Activated naive CD4-positive, alpha-beta T cell treated with anti-CD3 and anti-CD28 coated beads, Interleukin-2, amount 50 U/mL, for 72 hours (primary cell): ENCODE data around the gene ITGA5. TPM values are rescaled to one million over a fixed set of nuclear protein-coding genes. Genes with fewer than 3 reads are reported as not detected.

Source experiments
- ATAC-seq, 2 donors: fragments of 150-1000 bp; cut with Tn5 transposase; 2 replicates each; pipeline ENCODE4 v1.10.0; 2021; ENCODE audit warnings: mild to moderate bottlenecking in 2 of 2, moderate library complexity in 2 of 2
- DNase-seq, 2 donors: peaks; one replicate each; pipeline ENCODE4 v3.0.0; 2021 to 2022; ENCODE audit warnings: low spot score in 2 of 2
- H3K27ac Mint-ChIP-seq, 2 donors: one replicate each; pipeline ENCODE4 v1.8.0; 2022; ENCODE audit warnings: mild to moderate bottlenecking in 2 of 2, mixed read lengths in 2 of 2
- H3K36me3 Mint-ChIP-seq, 2 donors: one replicate each; pipeline ENCODE4 v1.8.0; 2022; ENCODE audit warnings: mixed read lengths in 2 of 2
- H3K9me3 Mint-ChIP-seq, 2 donors: one replicate each; pipeline ENCODE4 v1.8.0; 2022; ENCODE audit warnings: mixed read lengths in 2 of 2
- total RNA-seq, 2 donors: library from RNA; stranded (reverse); gene quantifications; one replicate each; pipeline ENCODE4 v1.2.3, GENCODE V29; 2022

Gene ITGA5
- total RNA-seq, 2 donors from 2014 or later = 29.4 to 53.5 TPM

DNA sequence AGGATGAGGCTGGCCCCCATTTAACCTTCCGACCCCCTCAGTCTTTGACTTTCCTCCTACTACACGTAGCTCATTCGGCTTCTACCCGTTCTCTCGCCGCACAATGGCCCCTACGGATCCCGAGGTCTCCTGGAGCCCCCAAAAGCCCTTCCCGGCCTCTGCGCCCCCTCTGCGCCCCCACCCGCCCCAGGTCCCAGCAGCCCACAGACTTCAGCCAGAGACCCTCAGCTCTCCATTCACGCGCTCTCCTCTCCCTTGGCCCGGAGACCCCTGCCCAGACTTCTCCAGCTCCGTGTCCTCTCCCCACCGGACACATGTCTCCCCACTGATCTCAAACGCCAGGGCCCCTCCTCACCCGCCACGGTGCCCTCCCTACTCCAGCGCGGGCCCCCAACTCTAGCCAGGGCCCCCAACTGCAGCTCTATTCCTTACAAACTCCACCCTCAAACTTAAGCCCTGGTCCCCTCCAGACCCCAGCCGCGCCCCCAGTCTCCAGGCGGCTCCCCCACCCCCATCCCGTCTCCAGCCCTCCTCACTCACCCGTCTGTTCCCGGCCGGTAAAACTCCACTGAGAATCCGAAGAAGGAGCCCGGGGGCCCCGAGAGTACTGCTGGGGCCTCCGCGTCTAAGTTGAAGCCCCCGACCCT is 502 bp downstream of the ITGA5 start:
- no peak for DNase-seq
- peaks cover 0 to 15% of the 10 kb centered on the region in 2 donors for H3K36me3 Mint-ChIP-seq
- H3K9me3 Mint-ChIP-seq = no peaks in the 10 kb centered on the region
- peak overlapping the region; percentile 93 for H3K27ac Mint-ChIP-seq
- peak; percentile 16 to 34 for ATAC-seq

DNA sequence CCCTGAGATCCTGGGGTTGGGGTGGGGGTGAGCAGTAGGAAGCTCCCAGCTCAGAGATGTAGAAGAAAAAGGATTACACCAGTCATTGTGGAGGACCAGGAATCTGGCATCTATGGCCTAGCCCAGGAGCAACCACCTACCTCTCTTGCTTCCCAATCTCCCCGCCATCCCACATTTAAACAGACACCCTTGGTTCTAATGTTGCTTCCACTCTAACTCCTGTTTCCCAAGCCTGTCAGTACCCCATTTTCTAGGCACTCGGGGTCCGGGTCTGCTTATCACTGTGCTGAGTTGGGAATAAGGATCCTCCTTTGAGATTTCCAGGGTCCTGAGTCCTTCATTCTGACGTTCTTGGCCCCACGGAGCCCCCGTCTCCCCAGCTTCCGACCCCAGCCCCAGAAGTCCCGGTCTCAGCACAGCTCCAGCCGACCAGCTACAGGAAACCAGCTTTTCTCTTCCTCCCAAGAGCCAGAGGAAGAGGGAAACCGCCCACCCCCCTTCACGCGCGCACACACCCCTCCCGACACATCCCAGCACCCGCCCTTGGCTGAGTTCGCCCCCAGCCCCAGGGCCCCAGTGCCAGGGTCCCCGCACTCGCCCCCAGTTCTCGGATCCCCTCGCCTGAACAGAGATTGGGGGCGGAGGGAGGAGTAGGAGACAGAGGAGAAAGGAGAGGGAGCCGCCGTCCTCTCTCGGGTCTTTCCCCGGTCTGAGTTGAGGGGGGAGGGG is 1.2 kb downstream of the ITGA5 start:
- Mint-ChIP-seq H3K36me3 (peaks cover 0 to 15% of the 10 kb centered on the region in 2 donors), H3K9me3 (no peaks in the 10 kb centered on the region), H3K27ac (peak overlapping the region; percentile 93)
- no peak for DNase-seq
- peak in 1 of 2 donors; percentile 27 for ATAC-seq

DNA sequence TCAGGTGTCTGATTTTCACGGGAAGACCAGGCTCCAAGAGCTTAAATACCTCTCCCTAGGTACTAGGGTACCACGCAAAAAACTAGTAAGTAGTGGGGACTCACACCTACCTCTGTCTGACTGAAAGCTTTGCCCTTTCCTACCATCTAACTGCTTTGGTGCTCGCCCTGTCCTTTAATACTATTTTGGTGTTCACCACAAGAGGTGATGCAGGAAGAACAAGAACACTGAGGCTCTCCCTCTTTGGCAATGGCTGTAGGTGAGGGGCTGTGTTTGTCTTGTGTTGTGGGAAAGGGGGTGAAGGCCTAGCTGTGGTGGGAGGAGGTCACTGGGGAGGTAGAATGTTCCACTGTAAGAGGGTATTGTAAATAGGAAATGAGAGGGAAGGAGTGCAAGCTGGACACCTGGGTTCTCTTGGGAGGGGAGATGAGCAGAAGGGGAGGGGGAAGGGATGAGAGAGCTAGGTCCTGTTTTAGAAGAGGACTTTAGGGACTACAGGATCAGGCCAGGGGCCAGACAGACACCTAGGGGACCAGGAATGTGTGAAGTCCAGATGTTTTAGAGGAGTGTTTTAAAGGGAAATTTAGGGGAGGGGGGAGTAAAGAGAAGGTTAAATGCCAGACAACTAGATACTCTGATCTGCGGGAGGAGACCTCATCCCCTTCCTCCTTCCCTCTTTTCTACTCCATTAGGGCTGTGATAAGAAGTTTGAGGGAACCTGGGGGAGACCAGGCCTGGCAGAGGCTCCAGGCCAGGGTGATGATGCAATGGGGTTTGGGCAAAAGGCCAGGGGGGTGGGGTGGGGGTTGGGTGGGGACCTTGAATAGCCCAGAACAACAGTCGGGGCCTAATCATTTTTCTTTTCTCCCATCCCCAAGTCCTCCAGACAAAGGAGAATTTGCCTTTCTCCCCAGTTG is 2.1 kb downstream of the ITGA5 start:
- Mint-ChIP-seq H3K9me3 (no peaks in the 10 kb centered on the region), H3K36me3 (peaks cover 0 to 15% of the 10 kb centered on the region in 2 donors), H3K27ac (peak overlapping the region; percentile 93)
- ATAC-seq = no peak
- DNase-seq = no peak

DNA sequence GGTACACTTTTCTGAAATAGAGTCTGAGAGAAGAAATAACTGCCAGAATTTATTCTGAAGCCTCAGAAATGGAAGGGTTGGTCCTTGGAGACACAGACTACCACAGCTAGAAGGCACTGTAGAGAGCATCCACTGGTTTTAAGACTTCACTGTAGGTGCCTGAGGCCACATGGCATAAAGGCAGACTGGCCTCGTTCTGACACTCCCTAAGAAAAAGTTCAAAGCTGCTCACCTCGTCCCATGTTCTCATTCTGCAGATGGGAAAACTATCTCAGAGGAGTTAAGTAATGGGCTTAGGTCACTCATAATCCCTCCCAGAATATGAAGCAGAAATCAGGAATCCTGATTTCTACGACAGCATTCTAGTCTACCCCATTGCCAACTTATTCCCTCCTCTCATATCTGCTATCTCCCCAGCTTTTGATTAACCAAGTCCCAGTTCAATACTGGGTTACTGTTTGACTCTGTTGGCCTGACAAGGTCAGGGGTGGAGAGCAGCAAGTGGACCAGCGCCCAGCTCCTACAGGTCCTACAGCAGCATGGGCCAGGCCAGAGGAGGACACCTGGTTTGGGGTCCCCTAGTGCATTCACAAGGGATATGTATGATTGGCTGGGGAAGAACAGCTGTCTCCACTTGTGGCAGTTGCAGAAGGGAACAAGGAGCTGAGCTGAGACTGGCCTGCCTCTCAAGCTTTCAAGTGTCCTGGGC is 3.7 kb downstream of the ITGA5 start:
- peaks cover 0 to 21% of the 10 kb centered on the region in 2 donors for H3K36me3 Mint-ChIP-seq

DNA sequence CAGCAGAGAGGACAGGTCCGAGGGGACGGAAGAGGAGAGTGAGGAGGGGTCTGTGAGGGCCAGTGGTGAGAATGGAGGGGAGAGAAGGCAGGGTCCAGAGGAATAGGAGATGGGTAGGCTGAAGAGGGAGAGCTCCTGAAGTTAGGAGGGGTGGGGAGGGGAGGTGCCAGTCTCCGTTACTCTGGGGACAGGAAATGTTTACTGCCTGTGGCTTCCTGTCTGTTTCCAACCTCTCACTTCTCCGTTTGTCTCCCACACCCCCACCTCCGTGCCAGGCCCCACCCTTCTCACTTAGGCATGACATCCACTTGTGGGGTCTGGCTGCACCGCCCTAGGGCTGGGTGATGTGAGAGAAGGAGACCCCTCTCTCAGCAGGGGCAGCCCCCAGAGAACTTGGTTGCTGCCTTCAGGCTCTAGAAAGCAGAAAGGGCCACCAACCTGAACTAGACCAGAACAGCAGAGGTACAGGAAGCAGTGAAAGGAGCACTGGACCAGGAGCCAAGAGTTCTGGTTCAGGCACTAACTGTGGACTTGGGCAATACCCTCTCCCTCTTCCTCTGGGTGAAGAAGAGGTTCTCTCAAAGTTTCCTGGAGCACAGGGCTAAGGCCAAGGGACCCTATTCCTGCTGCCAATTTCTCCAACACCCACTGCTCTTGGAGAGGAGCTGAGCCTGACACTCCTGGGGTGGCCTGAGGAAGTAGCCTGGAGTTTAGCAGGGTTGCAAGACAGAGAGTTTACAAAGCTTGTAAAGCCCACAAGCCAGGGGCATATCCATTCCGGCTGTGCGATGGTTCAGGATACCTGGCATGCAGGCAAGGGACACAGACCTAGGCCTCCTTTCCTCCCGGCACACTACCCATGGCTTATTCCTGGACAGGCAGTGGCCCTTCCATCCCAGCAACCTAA is 5.5 kb downstream of the ITGA5 start:
- Mint-ChIP-seq H3K36me3 (peaks cover 0 to 17% of the 10 kb centered on the region in 2 donors), H3K9me3 (no peaks in the 10 kb centered on the region), H3K27ac (peak overlapping the region; percentile 90 to 93)
- peak; percentile 55 to 72 for DNase-seq
- peak; percentile 54 to 58 for ATAC-seq

More for the DNA sequence above, 3.7 kb downstream of the ITGA5 start:
- Mint-ChIP-seq H3K27ac (peak overlapping the region in 1 of 2 donors; percentile 27), H3K9me3 (no peaks in the 10 kb centered on the region)
- no peak for ATAC-seq
- no peak for DNase-seq

DNA sequence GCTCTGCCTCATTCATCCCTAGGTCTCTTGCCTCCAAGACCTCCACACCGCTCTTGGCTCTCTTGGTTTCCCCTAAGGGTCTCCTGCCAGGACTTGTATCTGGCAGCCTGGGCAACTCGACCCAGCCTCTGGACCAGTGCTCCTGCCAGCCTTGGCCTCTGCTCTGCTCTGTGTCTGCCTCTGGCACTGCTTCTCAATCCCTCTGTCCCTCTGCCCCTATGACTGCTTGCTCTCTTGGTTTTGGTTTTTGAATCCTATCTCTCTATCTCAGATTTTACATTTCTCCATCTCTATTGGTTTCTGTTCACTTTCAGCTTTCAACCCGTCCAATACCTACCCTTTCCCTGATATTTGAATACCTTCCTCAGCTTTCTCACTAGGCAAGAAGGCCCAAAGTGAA is 6.3 kb downstream of the ITGA5 start:
- Mint-ChIP-seq H3K9me3 (no peaks in the 10 kb centered on the region), H3K27ac (peak overlapping the region; percentile 90 to 93), H3K36me3 (peaks cover 0 to 15% of the 10 kb centered on the region in 2 donors)
- DNase-seq (no peak), ATAC-seq (peak in 1 of 2 donors; percentile 26)

DNA sequence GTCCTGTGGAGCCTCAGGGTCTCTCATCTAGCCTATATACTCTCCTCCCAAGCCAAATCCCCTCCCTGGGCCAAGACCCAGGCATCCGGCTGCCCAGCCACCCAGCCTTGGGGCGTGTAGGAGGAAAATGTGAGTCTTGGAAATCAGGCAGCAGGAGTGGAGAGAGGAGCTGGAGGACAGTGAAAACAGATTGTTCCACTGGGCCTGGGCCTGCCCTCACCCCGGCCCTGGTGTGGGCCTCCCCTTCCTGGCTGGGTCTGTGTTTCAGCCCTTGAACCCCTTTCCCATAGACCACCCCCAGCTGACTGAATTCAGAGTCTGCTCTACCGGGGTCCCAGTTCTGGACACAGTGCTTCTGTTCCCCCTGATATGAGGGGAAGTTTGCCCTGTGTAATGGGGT is 6.7 kb downstream of the ITGA5 start:
- DNase-seq = no peak
- Mint-ChIP-seq H3K9me3 (no peaks in the 10 kb centered on the region), H3K27ac (peak overlapping the region; percentile 90 to 93), H3K36me3 (peaks cover 0 to 12% of the 10 kb centered on the region in 2 donors)
- ATAC-seq = no peak

DNA sequence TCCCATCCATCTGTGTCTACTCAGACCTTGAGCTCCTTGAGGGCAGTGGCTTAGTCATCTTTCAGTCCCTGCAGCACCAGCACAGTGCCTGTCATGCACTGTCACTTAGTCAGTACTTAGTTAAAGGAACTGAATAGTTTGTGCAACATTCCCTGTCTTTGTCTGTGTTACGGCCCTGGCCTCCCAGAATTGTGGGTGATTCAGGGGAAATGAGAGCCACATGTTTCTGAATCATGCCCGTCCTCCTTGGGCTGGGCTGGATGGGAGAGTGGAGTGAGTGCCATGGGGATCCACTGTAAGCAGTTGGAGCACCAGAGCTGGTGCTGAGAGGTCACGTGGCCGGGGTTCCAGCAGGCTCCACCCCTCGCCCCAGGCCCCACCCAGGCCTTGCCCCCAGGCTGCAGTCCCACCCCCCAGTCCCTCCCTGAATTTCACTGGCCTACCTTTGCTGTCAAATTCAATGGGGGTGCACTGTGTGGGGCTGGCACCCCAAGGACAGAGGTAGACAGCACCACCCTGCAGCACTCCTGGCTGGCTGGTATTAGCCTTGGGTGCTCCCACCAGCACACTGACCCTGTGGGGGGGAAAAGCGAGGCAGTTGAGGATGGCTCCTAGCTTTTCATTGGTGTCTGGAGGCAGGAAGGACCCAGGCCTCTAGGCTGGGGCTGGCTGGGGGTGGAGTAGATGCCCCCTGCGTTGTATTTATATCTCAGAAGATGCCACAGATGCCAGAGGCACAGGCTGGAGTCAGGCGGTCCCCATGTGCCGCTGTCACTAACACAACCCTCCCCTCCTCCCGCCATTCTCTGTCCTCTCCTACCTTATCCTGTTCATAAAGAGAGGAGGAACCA is 7.5 kb downstream of the ITGA5 start:
- DNase-seq = peak in 1 of 2 donors; percentile 64
- ATAC-seq = peak; percentile 81 to 90
- no peaks in the 10 kb centered on the region for H3K9me3 Mint-ChIP-seq
- peak overlapping the region; percentile 90 to 93 for H3K27ac Mint-ChIP-seq
- peaks cover 0 to 12% of the 10 kb centered on the region in 2 donors for H3K36me3 Mint-ChIP-seq

DNA sequence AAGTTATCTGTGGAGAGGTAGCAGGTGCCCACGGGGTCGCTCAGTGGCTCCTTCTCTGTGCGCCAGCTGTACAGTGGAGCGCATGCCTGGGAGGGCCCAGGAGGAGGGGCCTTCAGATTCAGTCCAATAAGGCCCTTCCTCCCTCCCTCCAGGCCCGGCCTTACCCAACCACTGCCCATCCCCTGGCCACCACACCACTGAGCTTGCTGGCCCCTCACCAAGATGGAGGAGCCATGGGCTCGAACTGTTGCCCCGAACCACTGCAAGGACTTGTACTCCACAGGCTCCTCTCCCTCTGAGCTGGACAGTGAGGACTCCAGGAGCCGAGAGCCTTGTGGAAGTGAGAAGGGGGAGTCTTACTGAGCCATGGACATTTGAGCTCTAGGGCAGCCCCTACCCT is 9.8 kb downstream of the ITGA5 start:
- no peak for ATAC-seq
- no peaks in the 10 kb centered on the region for H3K9me3 Mint-ChIP-seq
- peaks cover 0 to 12% of the 10 kb centered on the region in 2 donors for H3K36me3 Mint-ChIP-seq
- no peak overlapping the region for H3K27ac Mint-ChIP-seq
- no peak for DNase-seq

DNA sequence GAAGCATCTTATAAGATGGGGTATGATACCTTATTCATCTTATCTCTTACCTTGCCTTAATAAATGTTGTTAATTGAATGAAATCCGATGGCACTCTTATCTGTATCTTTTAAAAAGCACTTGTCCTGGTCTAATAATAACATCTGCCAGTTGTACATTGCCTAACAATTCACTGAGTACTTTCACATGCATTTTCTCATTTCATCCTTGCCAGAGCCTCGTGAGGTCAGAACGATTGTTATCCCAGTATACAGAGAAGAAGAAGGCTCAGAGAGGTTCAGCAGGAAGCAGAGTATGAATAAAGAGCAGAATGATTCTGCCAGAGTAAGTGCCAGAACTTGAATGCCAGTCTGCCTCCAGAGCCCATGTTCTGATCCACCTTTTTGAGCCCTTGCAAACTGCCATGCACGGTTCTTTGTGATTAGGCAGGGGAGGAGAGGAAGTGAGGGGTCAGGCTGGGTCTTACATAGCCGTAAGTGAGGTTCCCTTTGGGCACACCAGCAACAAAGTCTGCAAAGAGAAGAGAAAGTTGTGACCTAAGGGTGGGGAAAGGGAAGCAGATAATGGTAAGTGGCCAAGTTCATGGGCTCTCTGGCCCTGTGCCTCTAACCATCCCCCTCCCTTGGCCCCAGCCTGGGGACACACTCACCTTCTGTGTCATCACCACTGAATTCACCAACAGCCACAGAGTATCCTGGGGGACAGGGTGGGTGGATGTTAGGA is 11.7 kb downstream of the ITGA5 start:
- H3K27ac Mint-ChIP-seq = peak overlapping the region; percentile 26 to 39
- no peak for DNase-seq
- peaks cover 0 to 12% of the 10 kb centered on the region in 2 donors for H3K36me3 Mint-ChIP-seq
- no peak for ATAC-seq
- H3K9me3 Mint-ChIP-seq = no peaks in the 10 kb centered on the region

DNA sequence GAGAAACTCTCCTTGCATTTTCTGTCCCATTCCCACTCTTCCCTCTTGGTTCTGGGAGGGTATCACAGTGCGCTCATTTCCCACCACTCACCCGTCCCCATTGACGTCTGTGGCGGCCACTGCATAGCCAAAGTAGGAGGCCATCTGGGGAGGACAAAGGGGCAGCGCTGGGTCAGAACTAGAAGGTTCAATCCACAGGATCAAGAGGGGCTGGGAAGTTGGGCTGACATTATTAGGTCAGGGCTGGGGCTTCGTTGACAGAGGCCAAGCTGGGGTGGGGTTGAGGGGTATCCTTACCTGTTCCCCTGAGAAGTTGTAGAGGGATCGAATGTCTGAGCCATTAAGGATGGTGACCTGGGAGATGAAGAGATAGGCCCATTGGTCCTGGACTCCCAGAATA is 13.5 kb downstream of the ITGA5 start:
- DNase-seq = no peak
- H3K27ac Mint-ChIP-seq = peak overlapping the region; percentile 4 to 26

DNA sequence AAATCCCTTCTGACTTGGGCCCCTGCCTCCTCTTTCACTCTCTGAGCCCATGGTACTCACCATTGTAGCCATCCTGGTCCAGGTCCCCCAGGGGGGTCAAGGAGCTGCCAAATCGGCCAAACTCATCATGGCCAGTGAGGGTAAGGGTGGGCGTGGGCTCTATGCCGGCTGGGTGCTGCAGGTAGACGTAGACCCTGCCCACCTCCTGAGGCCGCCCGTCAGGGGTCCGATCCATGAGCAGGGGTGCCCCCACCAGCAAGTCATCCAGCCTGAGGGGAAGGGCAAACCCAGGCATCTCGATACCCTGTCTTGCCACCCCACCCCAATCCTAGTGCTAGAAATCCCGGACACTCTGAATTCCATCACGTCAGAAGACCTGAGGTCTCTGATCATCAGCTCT is 14.0 kb downstream of the ITGA5 start:
- no peak for DNase-seq
- ATAC-seq = no peak
- Mint-ChIP-seq H3K27ac (peak overlapping the region; percentile 10 to 30), H3K36me3 (peaks cover 0 to 11% of the 10 kb centered on the region in 2 donors), H3K9me3 (no peaks in the 10 kb centered on the region)

More for the DNA sequence above, 13.5 kb downstream of the ITGA5 start:
- ATAC-seq = no peak
- Mint-ChIP-seq H3K9me3 (no peaks in the 10 kb centered on the region), H3K36me3 (peaks cover 0 to 11% of the 10 kb centered on the region in 2 donors)

DNA sequence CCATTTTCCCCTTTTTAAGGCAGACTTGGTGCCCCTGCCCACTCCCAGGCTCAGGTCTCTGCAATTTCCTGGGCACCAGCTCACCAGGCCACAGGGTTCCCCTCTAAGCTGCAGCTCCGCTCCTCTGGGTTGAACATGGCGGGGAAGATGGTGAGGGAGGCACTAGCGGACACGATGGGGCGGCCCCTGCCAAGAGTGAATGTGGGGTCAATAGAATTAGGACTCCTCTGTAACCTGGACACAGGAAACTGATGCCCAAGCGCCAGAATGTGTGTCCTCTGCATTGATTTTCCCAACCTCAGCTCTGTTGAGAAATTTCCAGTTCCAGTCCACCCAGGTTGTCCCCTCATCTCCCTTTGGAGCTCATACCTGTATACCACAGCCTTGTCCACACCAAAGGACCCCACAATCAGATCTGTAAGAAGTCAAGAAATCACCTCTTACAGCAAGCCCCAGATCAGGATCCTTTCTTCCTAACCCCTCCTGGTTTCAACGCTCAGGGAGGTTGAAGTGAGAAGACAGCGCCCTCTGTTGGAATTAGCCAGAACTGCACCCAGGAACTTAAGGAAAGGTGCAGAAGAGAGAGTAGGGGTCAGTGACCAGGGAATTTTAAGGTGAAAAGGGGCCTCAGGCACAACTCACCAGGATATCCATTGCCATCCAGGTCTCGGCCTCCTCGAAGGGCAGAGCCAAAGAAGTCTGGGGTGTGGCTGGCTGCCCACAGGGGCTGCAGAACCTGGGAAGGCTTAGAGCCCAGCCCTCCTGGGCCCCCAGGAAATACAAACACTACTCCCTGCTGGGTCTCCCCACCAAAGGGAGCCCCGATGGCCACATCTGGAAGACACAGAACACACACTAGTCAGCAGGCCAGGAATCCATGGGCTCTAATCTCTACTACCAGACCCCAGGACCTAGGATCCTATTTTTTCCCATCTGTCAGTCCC is 14.7 kb downstream of the ITGA5 start:
- DNase-seq (peak in 1 of 2 donors; percentile 70), ATAC-seq (peak; percentile 44 to 53)
- H3K36me3 Mint-ChIP-seq = peaks cover 2 to 13% of the 10 kb centered on the region in 2 donors
- no peaks in the 10 kb centered on the region for H3K9me3 Mint-ChIP-seq
- peak overlapping the region; percentile 10 to 88 for H3K27ac Mint-ChIP-seq
